NCI-H524 treated with DMSO at 0.1 percent for 48 hours (cell line): Measurements from ENCODE around the gene CKAP5.
"Not testable (repeated sequence)": the region's sequence is repeated elsewhere in the genome, so short reads cannot be mapped to it uniquely, and the experiment has no call there.

Source experiments
- DNase-seq: peaks from one replicate; lab custom pipeline; 2025; lab: John Stamatoyannopoulos, UW

The CKAP5 gene

DNA sequence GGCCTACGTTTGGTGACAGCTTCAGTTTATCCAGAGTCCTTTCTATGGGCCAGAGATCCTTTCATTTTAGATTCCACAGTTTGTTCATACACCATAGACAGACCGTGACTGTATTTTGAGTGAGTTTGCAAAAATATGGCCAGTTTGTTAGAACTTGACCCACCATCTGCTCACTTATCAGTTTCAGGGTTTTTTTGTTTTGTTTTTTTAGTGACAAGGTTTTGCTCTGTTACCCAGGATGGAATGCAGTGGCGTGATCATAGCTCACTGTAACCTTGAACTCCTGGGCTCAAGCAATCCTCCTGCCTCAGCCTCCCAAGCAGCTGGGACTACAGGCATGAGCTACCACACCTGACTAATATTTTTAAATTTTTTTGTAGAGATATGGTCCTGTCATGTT is 9.1 kb upstream of the CKAP5 start:
- no peak for DNase-seq

DNA sequence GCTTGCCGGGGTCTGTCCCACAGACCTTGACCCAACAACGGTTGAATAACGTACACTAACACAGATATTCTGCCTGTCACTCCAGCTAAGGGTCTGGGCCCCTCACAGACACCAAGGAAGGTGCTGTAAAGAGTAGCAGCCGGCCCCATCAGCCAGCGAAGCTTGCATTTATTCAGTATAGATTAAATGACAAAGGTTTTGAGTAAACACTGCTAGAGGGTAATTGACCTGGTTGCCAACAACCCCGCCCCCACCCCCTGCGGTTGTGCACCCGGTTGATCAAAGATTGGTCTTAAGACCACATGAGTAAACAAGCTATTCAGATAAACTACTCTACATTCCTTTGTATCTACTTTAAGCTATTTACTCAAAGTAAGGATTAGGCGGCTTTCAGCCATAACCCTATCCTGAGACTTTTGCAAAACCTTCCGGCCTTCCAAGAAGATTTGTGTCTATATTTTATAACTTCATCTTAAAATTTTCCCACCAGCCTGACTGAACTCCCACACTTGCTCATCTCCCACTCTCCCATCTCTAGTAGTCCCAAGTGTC is 4.8 kb upstream of the CKAP5 start:
- no peak for DNase-seq

DNA sequence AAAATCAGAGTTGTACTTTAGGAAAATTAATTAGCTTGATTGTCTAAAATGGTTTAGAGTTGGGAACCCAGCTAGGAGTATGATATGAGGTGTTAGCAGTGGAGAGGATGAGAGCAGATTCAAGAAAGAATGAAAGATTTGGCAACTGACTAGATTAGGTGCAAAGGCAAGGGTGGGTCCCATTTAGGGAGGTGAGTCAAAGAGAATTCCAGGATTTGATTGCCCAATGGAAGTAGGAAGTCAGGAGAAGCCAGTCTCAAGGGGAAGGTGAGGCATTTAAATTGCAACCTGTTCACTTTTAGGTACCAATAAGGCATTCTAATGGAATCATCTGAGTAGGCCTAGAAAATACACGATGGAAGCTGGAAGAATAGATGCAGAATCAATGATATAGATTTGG is 3.6 kb upstream of the CKAP5 start:
- no peak for DNase-seq

DNA sequence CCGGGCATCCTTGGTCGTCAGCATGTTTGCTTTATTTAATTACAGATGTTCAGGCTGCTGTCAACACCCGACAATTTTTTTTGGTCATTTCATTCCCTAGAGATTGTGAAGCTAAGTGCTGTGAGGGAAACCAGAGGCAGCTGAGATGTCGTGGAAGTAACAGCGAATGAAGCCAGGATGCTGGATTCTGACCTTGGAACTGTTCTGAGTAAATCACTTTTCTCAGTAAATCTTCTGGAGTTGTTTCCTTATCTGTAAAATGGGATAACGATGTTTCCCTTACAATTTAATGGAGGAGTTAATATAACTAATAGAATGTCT is 390 bp upstream of the CKAP5 start:
- DNase-seq: no peak

DNA sequence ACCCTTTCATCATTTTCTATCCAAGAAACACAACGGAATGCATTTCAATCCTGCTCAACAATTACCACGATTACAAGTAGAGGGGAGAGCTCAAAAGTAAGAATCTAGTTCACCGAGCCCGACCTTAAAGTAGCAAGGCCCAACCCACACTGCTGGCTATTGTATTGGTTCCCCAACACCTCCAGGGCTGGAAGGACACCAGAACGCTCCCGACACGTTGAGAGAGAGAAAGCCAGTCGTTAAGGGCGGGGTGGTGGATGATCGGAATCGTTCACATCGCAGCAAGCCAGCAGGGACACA is 690 bp downstream of the CKAP5 start:
- no peak for DNase-seq

DNA sequence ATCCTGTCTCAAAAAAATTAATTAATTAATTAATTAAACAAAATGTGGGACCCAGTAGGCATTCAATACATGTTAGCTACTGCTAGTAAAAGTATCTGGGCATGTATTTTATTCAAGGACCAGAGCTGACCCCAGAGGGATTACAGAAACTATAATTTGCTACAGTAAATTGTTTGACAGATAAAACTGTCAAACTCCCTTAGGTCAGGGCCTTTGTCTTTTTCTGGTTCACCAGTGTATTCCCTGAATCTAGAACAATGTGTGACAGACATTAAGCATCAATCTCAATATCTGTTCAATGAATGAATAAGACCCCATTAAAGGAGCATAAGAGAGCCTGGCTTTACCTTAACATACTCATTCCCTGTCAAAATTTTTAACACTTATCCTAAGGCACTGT is 6.0 kb downstream of the CKAP5 start:
- DNase-seq: no peak

DNA sequence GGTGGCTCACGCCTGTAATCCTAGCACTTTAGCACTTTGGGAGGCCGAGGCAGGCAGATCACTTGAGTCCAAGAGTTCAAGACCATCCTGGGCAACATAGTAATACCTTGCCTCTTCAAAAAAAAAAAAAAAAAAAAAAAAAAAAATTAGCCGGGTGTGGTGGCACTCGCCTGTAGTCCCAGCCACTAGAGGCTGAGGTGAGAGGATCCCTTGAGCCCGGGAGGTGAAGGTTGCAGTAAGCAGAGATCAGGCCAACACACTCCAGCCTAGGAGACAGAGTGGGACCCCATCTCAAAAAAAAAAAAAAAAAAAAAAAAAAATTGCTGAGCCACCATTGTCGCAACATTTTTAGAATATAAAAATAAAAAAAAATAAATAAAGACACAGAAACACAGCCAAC is 7.6 kb downstream of the CKAP5 start:
- DNase-seq: no peak

DNA sequence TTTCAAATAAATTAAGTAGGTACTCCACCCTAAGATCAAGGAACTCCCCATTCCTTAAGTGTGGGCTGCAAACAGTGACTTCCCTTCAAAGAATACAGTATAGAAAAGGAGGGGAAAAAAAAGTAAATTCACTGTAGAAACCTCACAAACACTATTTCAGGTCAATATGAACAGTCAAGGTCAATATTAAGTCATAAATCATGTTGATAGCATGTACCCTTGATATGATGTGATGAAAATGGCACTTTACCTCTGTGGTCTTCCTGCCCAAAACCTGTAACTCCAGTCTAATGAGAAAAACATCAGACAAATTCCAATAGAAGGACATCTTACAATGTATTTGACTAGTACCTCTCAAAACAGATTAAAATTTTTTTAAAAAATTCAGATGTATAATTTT is 8.2 kb downstream of the CKAP5 start:
- DNase-seq: no peak

DNA sequence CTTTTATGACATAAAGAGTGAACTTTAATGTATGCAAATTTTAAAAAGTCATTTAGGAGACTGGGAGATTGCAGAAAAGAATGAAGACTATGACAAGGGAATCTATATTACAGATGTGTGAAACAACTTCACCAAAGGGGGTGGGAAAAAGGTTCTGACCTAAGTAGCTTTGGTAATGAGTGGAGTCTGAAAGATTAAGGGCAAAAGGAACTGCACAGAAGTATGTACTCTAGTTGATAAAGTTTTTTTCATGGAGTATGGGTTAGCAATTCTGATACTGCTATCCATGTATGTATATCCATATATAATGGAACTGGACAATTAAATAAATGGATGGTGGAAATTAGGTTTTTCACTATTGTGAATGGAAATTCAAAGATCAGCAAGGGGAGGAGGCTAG is 9.2 kb downstream of the CKAP5 start:
- no peak for DNase-seq

DNA sequence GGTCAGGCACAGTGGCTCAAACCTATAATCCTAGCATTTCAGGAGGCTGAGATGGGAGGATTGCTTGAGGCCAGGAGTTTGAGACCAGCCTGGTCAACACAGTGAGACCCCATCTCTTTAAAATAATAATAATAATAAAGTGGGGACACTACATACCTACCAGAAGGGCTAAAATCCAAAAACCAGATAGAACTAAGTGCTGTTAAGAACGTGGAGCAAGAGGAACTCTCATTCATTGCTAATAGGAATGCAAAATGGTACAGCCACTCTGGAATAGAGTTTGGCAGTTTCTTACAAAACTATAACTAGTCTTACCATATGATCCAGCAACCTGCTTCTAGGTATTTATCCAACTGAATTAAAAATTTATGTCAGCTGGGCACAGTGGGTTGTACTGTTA is 9.6 kb downstream of the CKAP5 start:
- DNase-seq: no peak

DNA sequence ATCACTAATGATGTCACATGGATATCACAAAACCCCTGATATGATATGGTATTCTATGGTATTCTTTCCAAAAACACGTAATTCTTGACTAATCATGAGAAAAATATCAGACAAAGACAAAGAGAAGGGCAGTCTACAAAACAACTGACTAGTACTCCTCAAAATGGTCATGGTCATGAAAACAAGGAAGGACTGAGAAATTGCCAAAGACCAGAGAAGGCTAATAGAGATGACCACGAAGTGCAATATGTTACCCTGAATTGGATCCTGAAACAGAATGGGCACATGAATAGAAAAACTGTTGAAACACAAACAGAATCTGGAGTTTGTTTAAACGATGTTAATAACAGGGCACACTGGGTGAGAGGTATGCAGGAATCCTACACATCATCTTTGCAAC is 10.2 kb downstream of the CKAP5 start:
- DNase-seq: no peak

DNA sequence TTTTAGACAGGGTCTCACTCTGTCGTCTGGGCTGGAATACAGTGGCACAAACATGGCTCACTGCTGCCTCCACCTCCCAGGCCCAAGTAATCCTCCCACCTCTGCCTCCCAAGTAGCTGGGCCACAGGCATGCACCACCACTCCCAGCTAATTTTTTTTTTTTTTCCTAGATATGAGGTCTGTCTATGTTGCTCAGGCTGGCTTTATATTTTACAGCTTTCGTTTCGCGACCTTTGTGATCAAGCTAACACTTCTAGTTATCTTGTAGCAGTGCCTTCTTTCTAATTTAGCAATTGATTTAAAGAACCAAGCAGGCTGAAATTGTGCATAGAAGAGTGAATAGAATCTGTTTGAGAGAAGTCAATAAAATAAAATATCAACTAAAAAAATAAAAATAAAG is 11.3 kb downstream of the CKAP5 start:
- no peak for DNase-seq

DNA sequence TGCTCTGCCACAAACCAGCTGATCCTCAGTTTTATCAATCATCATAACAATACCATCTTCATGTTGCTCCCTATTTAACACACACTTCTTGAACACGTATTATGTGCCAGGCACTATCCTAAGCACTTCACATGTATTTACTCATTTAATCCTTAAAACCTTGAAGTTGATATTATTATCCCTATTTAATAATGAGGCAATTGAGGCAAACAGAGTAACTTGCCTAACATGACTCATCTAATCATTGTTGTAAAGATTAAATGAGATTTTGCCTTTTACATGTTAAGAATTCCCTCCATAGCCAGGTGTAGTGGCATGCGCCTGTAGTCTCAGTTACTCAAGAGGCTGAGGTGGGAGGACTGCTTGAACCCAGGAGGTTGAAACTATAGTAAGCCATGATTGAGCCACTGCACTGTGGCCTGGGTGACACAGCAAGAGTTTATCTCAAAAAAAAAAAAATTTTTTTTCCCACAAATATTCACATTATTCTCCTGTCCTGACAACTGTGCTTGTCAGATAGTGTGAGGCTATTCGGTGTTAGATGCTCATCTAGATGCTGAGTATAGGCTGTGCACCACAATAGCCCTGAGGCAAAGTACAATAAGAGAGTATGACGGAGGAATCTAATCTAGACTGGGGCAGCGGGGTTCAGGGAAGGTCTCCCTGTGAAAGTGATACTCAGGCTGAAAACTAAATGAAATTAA is 13.4 kb downstream of the CKAP5 start:
- no peak for DNase-seq

DNA sequence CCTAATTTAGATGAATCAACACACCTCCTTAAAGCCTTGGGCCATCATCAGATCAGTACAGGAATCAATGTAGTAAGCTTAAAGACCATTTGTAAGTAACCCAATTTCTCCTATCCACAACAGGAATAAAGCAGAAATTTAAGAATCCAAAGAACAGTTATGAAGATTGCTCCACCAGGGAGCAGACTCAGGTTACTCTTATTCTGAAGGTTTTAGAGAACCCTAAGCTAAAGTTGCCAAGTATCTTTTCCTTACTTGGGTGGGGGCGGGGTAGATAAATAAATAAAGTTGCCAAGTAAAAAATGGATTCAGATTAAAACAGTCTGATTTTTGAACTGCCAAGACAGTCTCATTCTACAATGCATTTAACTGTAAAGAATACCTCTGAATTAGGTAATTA is 18.1 kb downstream of the CKAP5 start:
- no peak for DNase-seq

DNA sequence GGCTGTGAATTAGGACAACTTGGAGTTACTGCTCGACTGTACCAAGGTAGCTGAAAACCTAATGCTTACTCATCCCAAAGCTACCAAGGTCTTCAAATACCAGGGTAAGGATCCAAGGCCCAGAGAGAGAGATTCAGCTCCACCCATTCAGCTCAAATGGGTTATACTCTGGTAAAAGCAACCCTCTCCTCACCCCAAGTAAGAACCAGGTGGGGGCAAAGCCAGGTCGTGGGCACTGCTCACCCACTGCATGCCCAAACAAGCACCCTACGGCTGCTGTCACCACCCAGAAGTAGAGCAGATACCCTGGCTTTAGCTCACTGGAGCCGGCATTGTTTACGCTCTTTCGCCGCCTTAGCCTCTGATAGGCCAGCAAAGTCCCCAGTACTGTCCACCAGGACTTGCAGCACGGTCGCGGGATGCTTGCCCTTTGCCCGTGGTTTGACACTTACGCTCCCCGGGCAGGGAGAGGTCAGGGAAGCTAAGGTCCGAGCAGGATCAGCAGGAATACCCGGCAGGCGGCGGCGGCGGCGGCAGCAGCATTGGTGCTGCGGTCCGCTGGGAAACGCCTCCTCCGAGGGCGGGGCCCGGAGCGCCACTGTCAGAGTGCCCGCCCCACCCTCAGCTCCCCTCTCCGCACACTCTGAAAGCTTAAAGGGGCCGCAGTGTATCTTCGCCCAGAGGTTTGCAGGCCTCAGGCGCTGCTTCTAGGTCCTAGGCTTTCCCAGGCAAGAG is 19.6 kb downstream of the CKAP5 start:
- no peak for DNase-seq

DNA sequence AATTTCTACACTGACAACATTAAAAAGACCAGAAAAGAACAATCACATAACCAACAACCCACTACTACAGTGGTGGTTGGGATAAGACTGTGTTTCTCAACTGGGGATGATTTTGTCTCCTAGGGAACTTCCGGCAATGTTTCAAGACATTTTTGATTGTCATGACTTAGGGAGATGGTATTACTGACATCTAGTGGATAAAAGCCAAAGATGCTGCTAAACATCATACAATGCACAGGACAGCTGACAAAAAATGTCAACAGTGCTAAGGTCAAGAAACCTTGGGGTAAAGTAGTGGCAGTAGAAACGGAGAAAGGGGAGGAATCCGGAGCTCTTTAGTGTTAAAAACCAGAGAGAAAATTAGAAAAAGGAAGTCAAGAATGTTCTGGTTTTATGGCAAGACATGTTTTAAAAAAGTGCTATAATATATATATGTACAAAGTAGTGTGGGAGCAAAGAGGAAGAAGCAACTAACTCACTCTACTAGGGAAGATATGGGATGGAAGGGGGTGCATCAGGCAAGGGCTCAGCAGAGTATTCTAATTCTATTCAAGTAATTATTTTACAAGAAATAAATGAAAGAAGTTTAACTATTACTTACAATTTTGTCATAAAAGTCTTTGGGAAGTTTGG is 37.2 kb downstream of the CKAP5 start:
- no peak for DNase-seq

DNA sequence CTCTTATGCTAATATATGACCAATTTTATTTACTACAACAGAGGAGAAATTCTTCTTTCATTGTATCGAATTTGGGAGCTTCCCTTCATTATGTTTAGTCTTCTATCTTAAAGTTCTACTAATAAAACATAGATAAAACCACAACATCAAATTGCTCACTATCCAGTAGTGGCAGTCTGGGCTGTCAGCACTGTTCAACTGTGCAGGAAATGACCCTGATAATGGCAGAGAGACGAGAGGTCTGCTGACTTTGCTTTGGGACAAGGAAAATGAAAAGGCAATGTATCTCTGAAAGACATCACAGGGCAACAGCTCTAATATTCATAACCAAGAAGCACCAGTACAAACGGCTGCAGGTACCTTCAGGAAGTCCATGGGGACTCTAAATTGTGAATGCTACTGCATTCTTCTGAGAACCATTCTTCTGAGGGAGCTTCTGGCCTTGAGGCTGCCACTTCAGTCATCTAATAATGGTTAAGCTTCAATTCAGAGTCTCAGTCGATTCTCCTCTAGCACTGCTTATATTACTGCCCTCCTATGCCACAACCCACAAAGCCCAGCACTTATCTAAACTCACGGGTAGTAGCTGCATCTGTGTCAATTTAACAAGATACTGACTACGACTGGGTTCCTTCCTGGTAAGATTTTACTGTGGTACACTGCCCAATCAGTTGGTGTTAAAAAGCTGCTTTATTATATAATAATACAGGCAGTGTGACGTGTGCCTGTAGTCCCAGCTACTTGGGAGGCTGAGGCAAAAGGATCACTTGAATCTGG is 44.2 kb downstream of the CKAP5 start:
- no peak for DNase-seq

DNA sequence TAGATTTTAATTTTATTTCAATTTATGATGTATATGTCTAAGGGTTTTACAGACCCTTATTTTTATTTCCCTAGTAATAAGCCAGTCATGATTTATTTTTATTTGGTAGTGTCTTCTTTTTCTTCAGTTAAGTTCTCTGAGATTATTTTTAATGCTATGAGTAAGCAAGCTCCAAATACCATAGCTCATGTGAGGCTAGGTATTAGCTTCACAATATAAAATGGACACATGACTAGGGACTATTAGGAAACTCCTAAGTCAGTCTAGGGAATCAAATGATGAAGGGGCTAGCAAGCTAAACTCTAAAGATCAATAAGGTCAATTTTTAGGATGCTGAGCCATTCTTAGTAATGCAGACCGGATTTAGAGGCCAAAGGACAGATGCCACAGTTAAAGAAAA is 45.9 kb downstream of the CKAP5 start:
- DNase-seq: no peak

DNA sequence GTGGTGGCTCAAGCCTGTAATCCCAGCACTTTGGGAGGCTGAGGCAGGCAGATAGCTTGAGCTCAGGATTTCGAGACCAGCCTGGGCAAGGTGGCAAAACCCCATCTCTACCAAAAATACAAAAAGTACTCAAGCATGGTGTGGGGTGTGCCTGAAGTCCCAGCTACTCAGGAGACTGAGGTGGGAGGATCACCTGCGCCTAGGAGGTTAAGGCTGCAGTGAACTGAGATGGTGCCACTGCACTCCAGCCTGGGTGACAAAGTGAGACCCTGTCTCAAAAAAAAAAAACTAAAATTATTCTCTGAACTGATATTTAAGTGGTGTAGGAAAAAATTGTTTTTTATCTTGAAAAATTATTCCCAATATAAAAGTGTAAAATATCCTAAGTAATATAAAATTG is 46.4 kb downstream of the CKAP5 start:
- DNase-seq: not testable (repeated sequence)

DNA sequence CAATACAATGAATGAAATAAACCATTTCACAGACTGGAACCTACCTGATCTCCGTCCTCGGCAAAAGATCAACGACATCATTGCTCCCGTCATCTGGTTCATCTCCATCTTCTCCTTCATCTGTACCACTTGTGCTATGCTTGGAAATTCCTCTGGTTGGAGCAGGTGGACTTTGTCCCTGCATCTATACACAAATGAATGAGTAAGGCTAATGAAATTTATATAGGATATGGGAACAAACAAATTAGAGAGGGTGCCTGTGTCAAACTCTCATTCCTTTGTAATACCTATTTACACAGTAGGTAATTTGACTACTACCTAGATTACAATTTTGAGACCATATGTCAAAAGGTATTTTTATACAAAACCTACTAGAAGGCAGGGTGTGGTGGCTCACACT is 67.7 kb downstream of the CKAP5 start:
- no peak for DNase-seq

DNA sequence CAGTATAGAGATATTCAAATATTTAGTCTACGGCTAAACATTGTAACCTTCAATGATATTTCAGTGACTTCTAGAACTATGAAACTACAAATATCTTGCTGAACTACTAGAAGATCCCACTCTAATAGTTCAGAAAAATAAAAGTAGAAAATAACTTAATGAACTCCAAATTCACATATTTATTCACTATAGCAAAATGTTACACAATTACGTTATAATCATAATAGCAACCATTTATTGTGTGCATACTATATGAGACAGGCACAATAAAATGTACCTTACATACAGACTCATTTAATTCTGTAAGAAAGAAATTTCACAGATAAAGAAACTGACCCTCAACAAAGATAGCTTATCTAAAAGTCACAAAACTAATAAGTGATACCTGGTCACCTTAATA is 69.2 kb downstream of the CKAP5 start:
- no peak for DNase-seq

DNA sequence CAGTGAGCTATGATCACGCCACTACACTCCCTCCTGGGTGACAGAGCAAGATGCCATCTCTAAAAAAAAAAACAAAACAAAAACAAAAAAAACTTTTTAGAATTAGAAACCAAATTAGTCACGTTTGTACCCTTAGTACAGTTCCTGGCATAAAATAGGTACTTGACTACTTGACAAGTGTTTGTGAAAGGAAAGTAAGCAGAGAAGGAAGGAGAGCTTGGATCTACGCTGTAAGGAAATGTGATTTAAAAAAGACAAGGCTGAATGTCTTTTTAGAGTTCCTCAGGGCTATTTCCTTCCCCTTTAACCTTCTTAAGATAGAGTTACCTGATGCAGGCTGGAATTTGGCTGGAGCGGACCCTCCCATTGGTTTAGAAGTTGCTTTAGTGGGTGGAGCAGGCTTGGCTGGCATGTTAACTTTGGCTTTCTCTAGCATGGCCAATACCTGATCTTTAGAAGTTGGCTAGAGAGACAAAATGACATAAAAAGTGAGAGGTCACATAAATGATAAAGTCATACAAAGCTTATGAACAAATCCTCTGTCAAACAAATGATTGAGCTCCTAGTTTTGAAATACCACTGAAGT is 76.4 kb downstream of the CKAP5 start:
- no peak for DNase-seq
